Inflammatory macrophage treated with lipopolysaccharide for 1 hour (primary cell): ENCODE data around the gene PSENEN.
A peak's percentile ranks its signal among the peaks of the same experiment; 100 is the strongest.
"Not testable (repeated sequence)": the region's sequence is repeated elsewhere in the genome, so short reads cannot be mapped to it uniquely, and the experiment has no call there.

Experiments used
- DNase-seq, 2 donors: peaks; one replicate each; pipeline ENCODE4 v3.0.0-alpha.2; 2020 to 2022

Gene PSENEN

DNA sequence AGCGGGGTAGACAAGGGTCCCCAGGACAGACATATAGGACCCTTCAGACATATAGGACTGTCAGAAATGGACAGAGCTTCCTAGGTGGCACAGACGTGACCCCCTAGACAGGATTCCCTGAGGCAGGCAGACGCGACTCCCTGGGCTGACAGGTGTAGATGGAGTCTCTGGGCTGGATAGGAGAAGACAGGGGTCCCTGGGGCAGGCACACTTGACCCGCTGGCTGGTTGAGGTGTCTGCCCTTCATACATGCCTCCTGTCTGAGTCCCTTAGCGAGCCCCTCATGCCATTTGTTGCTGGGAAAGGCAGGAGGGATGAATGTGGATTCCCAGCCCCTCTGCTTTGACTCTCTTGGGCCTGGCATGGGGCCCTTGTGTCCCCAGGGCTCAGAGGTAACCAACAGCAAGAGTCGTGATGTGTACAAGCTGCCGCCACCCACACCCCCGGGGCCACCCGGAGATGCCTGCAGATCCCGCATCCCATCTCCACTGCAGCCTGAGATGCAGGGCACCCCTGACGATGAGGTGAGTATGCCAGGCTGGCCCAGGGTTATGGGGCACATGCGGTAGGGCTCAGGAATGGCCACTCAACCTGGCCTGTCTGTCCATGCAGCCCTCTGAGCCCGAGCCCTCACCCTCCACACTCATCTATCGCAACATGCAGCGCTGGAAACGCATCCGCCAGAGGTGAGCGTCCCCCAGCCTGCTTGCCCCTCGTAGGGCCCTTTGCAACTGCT, 8.4 kb downstream of the PSENEN start:
- DNase-seq: no peak

DNA sequence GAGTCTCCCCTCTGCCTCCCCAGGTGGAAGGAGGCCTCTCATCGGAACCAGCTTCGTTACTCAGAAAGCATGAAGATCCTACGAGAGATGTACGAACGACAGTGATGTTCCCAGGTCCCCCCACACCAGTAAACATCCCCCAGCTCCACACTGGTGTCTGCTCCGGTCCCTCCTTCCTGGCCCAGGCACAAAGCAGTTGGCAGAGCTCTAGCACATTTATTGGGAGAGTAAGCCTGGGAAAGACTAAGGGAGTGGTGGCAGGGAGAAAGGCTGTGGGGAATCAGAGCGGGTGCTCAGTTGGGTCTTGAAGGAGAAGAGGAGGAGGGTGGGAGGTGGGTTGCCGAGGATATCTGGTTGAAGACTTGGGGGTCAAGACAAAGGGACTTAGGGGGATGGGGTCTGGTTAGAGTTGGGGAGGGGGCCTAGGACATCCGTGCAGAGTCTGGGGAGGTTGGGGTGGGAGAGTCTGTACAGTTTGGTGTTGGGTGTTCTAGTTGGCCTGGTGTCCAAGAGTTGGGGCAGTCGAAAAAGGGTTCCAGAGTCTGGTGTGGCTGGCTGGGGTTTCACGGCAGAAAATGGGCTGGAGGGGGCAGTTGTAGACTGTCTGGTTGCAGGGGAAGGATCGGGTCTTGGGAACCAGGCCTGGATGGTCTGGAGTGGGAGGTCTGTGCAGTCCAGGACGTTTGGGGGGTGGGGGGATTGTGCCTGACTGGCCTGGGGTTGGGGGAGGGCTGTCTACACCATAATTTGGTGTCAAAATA, 9.1 kb downstream of the PSENEN start:
- no peak for DNase-seq

DNA sequence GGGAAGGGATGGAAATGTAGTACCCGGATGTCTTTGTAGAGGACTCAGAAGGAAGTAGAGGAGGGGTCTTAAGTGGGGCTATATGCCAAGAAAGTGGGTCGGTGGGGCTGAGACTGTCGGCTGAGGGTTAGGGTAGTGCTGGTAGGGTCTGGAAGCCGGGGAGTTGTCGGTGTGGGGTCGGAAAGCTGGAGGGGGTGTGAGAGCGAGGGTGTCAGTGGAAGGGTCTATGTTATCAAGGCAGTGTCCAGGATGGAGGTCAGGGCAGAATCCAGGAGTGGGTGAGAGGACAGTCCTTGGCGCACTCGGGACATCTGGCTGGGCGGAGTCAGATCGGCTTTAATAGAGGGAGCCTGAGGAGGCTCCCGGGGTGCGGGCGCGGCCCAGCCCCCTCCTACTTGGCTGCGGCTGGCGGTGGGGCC, 9.7 kb downstream of the PSENEN start:
- no peak for DNase-seq

DNA sequence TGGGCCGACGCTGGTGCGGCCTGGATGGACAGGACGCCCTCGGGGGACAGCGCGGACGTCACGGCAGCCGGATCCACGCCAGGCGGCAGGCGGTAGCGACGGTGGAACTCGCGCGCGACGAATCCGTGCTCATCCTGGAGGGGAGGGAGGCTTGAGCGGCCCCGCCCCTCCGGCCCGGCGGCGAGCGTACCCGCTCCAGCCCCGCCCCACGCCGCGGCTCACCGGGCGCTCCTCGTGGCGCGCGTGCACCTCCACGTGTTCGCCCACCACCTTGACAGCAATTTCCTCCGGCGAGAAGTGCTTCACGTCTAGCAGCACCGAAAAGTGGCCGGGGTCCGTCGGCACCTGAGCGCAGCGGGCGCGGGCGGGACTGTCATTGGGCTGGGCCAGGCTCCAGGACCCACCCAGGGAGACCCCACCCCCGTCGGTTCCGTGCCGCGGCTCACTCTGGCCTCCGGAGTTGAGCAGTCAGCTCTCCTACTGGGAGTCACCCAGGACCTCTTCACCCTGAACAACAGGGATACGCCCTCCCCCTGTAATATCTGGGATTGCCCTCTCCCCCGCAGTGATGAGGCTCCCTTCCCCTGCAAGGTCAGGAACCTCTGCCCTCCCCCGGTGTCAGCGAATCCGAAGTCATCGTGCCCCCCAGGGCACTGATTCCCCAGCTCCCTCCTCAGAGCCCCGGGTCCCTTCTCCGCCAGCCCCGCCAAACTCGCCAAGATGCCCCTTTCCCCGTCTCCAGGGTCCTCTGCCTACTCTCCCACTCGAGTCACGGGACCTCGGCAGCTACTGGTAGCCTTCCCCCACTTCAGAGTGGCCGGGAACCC, 10.3 kb downstream of the PSENEN start:
- no peak for DNase-seq

DNA sequence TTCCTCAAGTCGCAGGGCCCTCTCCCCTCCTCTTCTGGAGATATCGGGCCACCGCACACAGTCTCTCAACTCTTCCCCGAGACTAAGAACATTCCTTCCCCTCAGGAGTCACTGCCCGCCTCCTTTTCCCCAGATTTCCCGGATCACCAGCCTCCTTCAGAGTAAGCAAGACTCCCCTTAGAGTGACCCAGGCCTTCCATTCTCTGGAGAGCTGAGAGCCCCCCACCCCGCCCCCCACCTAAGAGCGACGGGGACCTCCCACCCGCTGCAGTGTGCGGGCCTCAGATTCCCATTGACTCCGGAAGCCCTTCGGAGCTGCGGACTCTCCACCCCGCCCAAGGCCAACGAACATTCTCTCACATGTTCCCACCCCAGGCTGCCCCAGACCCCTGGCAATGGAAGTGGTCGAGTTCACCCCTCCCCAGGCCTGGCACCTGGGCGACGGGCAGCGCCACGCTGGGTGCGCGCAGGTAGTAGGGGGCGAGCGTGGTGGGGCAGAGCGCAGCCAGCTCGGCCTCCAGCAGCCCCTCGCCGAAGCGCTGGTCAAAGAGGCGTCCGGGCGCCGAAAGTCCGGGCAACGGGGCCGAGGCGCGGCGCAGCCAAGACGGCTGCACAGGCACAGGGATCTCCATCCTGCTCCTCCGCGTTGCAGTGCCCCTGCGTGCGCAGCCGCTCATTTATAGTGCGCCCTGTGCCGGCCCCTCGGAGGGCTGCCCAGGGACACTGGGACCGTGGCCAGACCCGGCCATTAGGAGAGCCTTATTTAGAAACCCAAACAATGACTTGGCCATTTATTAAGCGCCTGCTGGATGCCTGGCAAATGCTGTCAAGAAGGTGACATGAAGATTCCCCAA, 11.2 kb downstream of the PSENEN start, which contains the start of gene HSPB6:
HSPB6 (minus strand) TSS at position 653 of the 854 bp plus-strand sequence; CDS start at position 632, 21 bp downstream.
- no peak for DNase-seq

DNA sequence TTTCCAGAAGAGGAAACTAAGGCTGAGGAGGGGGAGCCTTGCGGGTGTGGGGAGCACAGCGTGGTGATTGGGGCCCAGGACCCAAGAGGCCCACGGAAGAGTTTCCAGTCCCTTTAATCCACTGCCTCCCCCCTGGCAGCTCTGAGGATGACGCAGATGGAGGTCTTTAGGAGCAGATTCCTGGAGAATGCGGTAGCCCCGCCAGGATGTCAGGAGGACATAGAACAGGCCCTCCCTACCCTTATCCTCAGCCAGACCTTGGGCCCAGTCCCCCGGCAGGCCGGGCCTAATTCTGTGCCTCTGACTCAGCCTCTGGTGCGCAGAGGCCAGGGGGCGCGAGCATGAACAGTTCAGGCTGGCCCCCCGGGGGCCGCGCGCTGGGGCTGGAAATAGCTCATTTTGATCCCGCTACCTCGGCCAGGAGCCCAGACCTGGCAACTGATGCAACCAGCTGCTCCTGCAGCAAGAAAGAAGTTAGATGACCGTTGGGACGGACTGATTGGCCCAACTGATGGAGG, 11.8 kb downstream of the PSENEN start:
- DNase-seq: no peak

DNA sequence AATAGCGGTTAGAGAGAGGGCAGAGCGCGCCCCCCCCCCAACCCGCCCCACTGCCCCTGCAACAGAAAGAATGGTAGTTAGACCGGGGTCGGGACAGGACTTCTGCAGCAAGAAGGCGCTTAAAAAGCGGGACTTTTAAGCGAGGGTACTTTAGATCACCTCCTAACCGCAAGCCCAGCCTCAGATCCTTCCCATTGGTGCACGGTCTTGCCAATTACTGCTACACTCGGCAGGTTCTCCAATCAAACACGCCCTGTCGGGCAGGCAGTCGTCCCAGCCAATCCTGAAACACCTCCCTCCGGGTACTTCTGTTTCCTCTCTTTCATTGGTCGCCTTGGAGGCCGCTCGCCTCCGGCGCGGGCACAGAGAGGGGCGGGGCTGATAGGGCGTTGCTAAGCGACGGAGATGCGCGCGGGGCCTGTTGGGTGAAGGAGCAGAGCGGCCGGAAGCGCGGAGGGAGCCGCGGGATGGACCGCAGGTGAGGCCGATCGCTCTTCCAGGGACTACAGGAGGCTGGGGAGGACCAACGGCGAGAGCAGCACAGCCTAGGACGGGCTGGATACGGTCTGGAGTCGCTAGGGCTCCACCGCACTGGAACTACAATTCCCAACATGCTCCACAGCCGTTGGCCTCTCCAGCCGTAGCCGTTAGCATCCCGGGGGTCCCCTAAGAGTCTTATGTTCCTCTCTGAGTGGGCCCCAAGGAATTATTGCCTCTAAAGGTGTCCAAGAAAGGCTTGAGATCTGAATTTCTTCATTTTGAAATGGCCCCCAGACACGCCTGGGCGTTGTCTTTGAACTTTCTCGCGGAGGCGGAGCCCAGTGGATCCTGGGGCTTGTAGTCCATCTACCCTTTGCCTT, 12.5 kb downstream of the PSENEN start, which contains the start of gene PROSER3:
PROSER3 (plus strand) TSS at position 428 of the 860 bp plus-strand sequence; CDS start at position 468, 40 bp downstream.
- peak; percentile 99 for DNase-seq

DNA sequence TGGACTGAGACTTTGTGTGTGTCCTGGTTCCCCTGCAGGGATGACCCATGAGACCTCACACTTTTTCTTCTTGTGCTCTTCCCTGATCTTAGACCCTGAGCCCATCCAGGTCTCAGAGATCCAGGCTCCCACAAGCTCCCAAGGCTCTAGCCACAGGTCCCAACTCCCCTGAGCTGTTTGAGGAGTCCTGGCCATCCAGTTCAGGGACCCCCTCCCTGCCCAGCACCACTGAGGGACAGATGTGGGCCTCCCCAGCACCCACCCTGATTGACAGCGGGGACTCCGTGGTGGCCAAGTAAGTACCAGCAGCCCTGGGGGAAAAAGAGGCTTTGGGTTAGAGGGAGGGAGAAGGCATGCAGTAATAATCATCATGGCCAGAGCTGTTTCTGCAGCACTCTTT, 14.2 kb downstream of the PSENEN start:
- no peak for DNase-seq

DNA sequence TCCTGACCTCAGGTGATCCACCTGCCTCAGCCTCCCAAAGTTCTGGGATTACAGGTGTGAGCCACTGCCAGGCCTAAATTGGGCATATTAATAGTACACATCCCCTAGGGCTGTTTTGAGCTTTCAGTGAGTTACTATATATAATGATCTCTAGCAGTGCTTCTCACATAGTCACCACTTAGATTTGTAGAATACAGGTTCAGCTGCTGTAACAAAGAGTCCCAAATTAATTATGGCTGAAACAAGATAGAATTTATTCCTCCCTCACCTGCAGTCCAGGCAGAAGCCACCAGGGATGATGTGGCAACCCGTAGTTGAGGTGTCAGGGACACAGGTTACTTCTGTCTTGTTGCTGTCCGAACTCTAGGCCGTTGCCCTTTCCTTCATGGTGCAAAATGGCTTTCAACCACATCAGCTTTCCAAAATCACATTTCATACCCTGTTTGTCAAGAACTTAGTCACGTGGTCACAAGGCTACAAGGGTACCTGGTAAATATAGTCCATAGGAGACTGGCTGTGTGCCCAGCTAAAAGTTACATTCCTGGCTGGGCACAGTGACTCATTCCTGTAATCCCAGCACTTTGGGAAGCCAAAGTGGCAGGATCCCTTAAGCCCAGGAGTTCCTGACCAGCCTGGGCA, 15.4 kb downstream of the PSENEN start:
- no peak for DNase-seq

DNA sequence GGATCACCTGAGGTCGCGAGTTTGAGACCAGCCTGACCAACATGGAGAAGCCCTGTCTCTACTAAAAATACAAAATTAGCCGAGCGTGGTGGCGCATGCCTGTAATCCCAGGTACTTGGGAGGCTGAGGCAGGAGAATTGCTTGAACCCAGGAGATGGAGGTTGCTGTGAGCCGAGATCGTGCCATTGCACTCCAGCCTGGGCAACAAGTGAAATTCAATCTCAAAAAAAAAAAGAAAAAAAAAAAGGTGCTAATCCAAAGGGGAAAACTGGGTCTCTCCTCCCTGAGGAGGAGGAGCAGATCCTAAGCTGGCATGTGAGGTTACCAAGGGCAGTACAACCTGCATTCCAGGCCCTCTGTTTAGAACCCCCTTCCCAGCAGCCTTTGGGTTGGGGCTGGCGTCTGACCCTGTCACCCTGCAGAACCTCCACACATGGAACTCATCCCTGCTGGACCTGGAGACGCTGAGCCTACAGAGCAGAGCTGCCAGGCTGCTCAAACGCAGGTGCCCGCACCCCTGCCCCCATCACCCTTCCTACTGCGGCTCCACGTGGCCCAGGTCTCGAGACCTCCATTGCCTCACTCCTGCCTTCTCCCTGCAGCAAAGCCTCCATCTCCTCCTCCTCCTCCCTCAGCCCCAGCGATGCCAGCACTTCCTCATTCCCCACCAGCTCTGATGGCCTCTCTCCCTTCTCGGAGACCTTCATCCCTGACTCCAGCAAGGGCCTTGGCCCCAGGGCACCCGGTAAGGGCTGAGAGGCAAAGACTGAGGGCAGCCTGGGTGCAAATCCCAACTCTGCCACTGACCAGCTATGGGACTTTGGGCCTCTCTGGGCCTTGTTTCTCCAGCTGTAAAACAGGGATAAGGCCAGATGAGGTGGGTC, 19.2 kb downstream of the PSENEN start:
- DNase-seq: no peak

DNA sequence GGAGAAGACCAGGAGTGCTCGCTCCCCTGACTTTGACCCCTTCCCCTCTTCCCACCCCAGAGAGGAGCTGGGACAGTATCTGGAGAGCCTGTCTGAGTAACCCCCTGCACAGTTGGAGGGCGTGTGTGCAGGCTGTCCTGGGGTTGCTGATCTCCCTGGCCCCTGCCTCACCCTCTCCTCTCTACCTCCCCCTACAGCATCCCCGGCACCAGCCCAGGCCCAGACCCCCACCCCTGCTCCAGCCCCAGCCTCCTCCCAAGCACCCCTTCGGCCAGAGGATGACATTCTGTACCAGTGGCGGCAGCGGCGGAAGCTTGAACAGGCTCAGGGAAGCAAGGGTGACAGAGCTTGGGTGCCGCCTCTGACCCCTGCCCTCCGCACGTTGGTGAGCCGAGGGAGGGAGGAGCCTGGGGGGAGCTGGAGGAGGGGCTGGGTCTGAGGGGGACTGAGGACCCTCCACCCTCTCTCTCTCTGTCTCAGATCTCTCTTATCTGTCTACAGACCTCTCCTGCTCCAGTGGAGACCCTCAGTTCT, 21.2 kb downstream of the PSENEN start:
- no peak for DNase-seq

DNA sequence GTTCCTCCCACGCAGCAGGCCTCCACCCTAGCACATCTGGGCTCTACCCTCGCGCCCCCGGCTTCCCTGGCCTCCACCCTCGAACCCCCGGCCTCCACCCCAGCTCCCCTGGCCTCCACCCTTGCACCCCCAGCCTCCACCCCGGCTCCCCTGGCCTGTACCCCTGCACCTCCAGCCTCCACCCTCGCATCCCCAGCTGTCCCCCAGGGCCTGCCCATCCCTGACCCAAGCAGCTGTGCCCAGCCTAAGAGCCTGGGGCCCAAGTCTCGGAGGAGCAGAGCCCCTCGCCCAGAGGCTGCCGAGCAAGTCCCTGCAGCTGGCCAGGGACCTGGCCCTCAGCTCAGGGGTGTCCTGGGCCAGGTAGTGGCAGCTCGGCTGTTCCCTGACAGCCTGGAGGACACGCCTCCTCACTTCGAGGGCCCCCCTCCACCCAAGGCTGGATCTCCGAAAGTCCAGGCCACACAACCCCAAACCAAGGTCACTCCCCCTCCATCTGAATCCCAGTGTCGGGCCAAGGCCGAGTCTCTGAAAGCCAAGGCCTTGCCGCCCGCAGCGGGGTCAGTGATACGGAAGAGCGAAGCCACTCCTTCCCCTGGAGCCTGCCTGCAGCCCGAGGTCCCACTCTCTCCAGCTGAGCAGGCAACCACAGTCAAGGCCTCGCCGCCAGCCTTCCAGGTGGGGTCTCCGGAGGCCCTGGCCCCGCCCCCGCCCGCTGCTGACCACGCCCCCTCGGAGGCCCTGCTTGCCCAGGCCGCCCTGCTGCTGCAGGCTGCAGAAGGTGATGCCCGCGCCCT, 22.0 kb downstream of the PSENEN start:
- no peak for DNase-seq

DNA sequence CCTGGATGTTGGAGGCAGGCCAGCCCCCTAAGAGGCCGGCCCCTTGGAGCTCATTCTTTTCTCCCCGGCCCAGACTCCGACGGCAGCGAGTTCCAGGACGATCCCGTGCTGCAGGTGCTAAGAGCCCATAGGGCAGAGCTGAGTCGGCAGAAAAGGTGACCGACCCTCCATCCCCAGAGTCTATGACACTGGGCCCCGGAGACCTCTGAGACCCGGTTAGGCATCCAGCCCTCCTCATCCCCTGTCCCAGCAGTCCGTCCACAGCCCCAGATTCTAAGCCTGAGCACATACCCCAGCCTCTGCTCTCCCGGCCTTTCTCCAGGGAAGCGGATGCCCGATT, 22.6 kb downstream of the PSENEN start:
- no peak for DNase-seq

DNA sequence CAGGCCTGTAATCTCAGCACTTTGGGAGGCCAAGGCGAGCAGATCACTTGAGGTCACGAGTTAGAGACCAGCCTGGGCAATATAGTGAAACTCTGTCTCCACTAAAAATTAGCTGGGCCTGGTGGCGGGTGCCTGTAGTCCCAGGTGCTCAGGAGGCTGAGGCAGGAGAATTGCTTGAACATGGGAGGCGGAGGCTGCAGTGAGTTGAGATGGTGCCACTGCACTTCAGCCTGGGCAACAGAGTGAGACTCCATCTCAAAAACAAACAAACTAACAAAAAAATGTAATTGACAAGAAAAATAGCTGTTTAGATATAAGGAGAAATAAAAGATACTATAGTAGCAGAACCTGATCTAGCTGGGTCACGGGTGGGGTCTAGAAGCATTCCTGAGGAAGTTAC, 26.9 kb downstream of the PSENEN start:
- DNase-seq: not testable (repeated sequence)

DNA sequence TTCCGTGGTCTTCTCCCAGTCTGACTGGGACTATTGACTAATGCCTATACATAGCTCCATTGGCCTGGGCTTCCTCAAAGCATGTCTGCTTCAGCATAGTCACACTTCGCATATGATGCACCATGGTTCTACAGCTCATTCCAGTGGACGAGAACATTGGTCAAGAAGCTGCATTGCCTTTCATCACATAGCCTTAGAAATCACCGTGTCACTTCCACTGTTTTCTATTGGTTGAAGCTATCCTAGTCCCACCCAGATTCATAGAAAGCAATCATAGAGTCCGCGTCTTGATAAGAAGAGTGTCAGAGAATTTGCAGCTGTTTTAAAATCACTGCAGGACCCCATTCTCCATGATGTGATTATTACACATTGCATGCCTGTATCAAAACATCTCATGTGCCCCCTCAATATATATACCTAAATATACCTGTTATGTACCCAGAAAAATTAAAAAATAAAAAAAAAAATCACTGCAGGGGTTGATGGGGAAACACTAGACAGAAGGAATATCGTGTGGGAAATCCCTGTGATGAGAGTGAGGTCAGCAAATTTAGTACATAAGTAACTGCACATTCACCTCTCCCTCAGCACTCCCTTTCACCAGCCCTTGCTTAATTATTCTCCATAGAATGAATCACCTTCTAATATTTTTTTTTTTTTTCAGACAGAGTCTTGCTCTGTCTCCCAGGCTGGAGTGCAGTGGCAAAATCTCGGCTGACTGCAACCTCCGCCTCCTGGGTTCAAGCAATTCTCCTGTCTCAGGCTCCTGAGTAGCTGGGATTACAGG, 27.8 kb downstream of the PSENEN start:
- DNase-seq: peak; percentile 23 to 54

DNA sequence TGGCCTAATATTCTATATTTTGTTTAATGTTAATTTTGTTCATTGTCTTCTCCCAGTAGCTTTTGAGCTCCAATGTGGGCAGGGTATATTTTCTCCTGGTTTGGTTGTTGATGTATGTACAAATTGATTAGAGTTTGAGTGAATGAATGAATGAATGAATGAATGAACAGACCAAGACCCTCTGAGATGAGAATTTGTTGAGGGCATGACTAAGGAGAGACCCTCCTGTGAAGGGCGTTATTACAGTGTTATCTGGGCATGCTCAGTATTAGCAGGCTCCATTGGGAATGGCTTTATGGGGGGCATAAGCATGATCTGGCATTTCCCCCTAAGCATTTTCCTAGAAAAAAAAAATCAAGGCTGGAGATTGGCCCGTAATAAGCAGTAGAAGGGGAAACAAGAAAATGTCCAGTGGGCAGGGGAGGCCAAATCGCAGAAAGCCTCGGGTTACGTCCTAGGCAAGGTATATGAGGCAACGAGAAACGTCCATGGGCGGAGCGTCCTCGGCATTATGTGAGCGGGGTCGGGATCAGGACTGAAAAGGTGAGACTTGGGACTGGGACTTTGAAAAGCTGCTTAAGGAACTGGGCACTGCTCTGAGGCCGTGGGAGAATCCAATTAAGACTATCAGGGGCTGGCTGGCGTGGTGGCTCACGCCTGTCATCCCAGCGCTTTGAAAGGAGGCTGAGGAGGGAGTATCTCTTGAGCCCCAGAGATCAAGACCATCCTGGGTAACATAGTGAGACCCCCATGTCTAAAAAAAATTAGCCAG, 29.0 kb downstream of the PSENEN start:
- DNase-seq: no peak

DNA sequence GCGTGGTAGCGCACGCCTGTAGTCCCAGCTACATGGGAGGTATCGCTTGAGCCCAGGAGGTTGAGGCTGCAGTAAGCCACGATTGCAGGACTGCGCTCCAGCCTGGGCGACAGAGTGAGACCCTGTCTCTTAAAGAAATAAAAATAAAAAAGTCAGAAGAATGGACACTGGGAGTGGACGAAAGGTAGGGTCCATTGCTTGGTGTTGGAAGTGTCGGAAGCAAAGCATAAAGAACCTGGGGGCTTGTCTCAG, 29.5 kb downstream of the PSENEN start:
- DNase-seq: no peak
